Keratinocyte (primary cell): ENCODE results near the gene FYTTD1.

Source experiments
- EZH2 ChIP-seq: IDR thresholded peaks from one replicate; pipeline ENCODE4 v1.6.1; 2012; ENCODE audit warnings: inconsistent platforms, mild to moderate bottlenecking, low read length, moderate library complexity
- TF ChIP-seq, protein P1 (sequence below), 3 experiments: IDR thresholded peaks in 1 of 3; conservative IDR thresholded peaks in 1 of 3; optimal IDR thresholded peaks in 1 of 3; 2 replicates in 2 of 3; 3 replicates in 1 of 3; pipeline versions ENCODE3 to v1.5.1; 2011; ENCODE audit warnings: low read length in 3 of 3, mild to moderate bottlenecking in 3 of 3, moderate library complexity in 2 of 3, control low read depth in 1 of 3, inconsistent platforms in 1 of 3; ENCODE audit not compliant: insufficient read depth in 2 of 3; ENCODE audit errors: extremely low read depth in 1 of 3

DNA sequence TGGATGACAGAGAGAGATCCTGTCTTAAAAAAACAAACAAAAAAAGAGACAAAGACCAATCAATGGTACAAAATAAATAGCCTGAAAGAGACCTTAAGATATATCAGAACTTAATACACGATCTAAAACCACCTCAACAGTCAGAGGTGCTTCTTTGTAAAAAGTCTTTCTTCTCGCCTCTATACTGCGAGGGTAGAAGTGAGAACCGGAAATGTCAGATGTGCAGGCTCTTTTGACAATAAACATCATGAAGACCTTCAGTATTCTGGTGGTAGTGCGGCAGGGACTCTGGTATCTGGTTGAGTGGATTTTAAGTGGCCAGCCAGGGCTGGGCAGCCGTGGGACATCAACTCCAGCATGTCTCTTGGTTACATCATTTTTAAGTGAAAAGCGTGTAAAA is 43.0 kb upstream of the FYTTD1 start:
- TF ChIP-seq EZH2, result no peak
- TF ChIP-seq, protein P1, sequence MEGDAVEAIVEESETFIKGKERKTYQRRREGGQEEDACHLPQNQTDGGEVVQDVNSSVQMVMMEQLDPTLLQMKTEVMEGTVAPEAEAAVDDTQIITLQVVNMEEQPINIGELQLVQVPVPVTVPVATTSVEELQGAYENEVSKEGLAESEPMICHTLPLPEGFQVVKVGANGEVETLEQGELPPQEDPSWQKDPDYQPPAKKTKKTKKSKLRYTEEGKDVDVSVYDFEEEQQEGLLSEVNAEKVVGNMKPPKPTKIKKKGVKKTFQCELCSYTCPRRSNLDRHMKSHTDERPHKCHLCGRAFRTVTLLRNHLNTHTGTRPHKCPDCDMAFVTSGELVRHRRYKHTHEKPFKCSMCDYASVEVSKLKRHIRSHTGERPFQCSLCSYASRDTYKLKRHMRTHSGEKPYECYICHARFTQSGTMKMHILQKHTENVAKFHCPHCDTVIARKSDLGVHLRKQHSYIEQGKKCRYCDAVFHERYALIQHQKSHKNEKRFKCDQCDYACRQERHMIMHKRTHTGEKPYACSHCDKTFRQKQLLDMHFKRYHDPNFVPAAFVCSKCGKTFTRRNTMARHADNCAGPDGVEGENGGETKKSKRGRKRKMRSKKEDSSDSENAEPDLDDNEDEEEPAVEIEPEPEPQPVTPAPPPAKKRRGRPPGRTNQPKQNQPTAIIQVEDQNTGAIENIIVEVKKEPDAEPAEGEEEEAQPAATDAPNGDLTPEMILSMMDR (optimal IDR thresholded peaks at IDR 0.05 in 1 of 3, IDR thresholded peaks at IDR 0.05 in 1 of 3, conservative IDR thresholded peaks at IDR 0.05 in 1 of 3; ENCODE audit: extremely low read depth in 1 of 3, insufficient read depth in 2 of 3, low read length in 3 of 3), result no peak
